HG02840 (cell line): ENCODE measurements around the gene TRA2A.
A peak's percentile ranks its signal among the peaks of the same experiment; 100 is the strongest.

Experiments used
- ATAC-seq: cut with Tn5 transposase; IDR thresholded peaks from one replicate; pipeline ENCODE4 v1.9.1; 2021; ENCODE audit warnings: mild to moderate bottlenecking, moderate library complexity, moderate number of reproducible peaks; ENCODE audit not compliant: unreplicated experiment, low FRiP score

The TRA2A gene

GRCh38 chr7:23472046-23472445 lies 59.7 kb downstream of the TRA2A start:
- no peak for ATAC-seq

GRCh38 chr7:23471106-23471859 lies 60.5 kb downstream of the TRA2A start:
- peak; percentile 21 for ATAC-seq

GRCh38 chr7:23470330-23471105 lies 61.3 kb downstream of the TRA2A start, which contains the start of gene IGF2BP3:
TSS of gene IGF2BP3 (minus strand) at chr7:23470491. CDS start at chr7:23470110, 381 bp downstream.
- peak; percentile 3 for ATAC-seq

- ATAC-seq: no peak
Measured at GRCh38 chr7:23469961-23470250, 61.9 kb downstream of the TRA2A start.

DNA sequence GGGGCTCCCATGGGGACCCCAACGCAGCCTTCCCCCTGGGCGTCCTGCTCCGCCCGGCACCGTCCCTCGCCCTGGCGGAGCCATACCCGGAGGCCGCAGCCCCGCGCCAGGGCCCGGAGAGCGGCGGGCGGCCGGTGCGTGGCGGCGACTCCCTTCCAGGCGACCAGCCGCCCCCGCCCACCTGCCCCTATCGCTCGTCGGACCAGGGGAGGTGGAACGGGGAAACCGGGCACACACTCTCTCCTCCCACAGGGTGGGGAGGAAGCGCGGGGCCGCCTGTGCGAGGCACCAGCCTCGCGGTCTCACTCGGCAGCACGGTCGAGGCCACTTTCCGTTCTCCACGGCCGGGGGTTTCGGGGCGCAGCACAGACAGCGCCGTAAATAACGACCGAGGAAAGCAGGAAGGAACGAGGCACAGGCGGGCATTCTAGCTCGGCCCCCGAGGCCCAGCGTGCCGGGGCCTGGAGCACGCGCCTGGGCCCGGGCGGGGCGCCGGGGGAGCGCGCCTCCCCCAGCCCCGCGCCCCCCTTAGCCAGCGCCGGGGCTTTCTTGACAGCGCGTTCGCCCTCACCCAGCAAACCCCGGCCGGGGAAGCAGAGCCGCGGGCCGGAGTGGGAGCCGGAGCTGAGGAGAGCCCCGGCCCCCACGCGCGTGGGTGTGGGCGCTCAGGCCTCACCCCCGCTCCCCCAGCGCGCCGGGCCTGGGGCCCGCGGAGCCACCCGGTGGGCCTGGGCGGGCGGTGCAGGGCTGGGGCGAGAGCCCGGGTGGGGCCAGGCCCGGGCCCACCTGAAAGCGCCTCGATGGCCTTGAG lies 62.4 kb downstream of the TRA2A start:
- no peak for ATAC-seq

DNA sequence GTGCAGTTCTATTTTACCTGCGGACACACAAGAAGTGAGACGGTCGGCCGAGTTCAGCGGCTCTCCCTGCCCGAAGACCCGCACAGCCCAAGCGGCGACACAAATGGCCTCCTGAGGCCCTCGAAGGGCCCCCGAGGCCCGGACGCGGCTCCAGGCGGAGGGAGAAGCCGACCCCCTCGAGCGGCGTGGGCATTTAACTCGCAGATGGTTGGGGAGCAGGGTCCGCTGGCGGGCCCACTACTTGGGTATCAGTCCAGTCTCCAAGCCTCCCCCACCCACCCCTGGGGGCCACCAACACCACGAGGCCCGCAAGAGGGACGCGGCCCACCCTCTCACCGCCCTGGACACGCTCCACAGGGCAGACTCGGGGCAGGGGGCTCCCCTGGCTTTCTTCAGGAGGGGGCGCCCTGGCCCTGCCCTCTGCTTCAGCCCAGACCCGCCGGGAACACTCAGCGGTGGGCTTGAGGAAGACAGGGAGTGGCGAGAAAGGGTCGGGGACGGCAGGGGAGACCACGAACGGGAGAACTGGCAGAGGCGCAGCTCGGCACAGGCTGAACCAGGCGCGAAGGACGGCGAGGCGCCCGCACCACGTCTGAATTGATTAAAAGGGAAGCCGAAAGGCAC lies 63.1 kb downstream of the TRA2A start:
- ATAC-seq: no peak

GRCh38 chr7:23467806-23468525 lies 63.8 kb downstream of the TRA2A start:
- no peak for ATAC-seq

GRCh38 chr7:23467291-23467805 lies 64.4 kb downstream of the TRA2A start:
- ATAC-seq: no peak

DNA sequence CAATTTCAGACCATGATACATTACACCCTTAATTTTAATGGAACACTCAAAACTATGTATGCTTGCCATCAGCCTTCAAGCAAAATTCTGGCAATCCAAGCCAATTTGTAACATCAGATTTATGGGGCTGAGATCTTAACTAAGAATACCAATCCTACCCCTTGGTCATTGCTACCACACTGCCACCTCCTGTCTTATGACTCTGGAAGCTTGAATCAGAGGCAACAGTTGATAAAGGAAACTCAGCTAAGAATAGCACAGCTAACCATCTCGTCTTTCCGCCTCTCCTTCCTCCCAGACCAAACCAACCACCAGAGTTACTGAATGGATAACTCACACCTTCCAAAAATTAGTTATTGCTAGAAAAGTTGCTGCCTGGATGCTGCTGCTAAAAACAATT lies 68.9 kb downstream of the TRA2A start:
- no peak for ATAC-seq

DNA sequence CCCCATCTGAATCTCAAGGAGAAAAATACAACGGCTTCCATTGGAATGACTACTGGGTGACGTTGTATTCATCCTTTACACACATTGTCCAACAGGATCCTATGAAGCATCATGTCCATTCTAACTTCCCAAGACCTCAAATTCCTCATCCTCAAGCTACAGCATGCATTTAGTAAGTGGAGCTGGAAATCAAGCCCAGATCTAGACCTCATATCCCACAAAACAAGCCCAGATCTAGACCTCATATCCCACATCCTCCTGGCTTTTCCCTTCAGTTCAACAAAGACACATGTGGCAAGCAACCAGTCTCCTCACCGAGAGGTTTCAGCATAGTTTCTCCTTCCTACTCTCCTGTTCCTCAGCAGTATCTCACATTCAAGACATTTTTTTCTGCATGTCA lies 73.7 kb downstream of the TRA2A start:
- no peak for ATAC-seq

DNA sequence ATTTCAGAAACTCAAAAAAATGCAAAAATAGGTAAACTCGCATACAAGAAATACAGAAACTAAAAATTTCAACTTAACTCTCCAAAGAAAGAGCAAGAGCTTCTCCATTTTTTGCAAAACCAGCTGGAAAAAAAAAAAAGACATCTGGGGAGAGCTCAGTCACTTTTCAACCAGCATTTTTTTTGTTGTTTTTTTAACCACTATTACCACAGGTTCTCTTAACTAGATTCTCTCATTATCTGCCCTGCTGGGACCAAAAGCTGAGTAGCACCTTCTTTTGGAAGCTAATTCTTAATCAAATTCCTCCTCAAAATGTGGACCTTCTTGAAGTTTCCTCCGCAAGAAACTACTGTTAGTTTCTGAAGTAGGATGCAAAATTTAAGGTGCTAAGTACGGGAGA lies 75.7 kb downstream of the TRA2A start:
- no peak for ATAC-seq

- ATAC-seq: no peak
Measured at GRCh38 chr7:23454881-23455526, 76.8 kb downstream of the TRA2A start.
